A549 (cell line): Measurements from ENCODE around the gene MBNL1.

ENCODE experiments used
- EP300 ChIP-seq, 2 experiments: fragments of >200 bp; sonication (Bioruptor Twin); formaldehyde crosslinking; IDR thresholded peaks; 2 replicates in 1 of 2; 3 replicates in 1 of 2; pipeline ENCODE4 v1.6.1; 2016 to 2017
- JUN ChIP-seq, 2 experiments: fragments of >200 bp; sonication (Bioruptor Twin); formaldehyde crosslinking; IDR thresholded peaks; 2 replicates in 1 of 2; 3 replicates in 1 of 2; pipeline ENCODE4 v1.6.1; 2016 to 2017
- KDM5A ChIP-seq: fragments of 200-600 bp; sonication (generic); IDR thresholded peaks from 2 replicates; pipeline ENCODE4 v1.6.1; 2016; ENCODE audit warnings: antibody characterized with exemption, mild to moderate bottlenecking
- NR3C1 ChIP-seq: fragments of >200 bp; sonication (Bioruptor Twin); formaldehyde crosslinking; IDR thresholded peaks from 3 replicates; pipeline ENCODE4 v1.6.1; 2017
- POLR2A ChIP-seq: IDR thresholded peaks from 2 replicates; pipeline ENCODE4 v1.6.1; 2012; ENCODE audit warnings: mild to moderate bottlenecking, low read length
- RFX5 ChIP-seq: fragments of 450-650 bp; IDR thresholded peaks from 2 replicates; pipeline ENCODE4 v1.7.1; 2014; ENCODE audit warnings: antibody characterized with exemption, mild to moderate bottlenecking, moderate library complexity
- RNF2 ChIP-seq: fragments of 200-600 bp; sonication (generic); IDR thresholded peaks from 2 replicates; pipeline ENCODE4 v1.6.1; 2016; ENCODE audit warnings: low read depth, mild to moderate bottlenecking, antibody characterized with exemption, moderate library complexity, borderline replicate concordance
- ZFP36 ChIP-seq: fragments of 450-650 bp; IDR thresholded peaks from 2 replicates; pipeline ENCODE4 v1.6.1; 2014; ENCODE audit warnings: borderline replicate concordance; ENCODE audit not compliant: partially characterized antibody
- ZNF302 ChIP-seq: fragments of 250-450 bp; sonication (Bioruptor Pico); IDR thresholded peaks from 2 replicates; pipeline ENCODE4 v1.9.0; 2021; ENCODE audit warnings: inconsistent platforms, mild to moderate bottlenecking, moderate library complexity
- TF ChIP-seq, protein P1 (sequence below): fragments of >200 bp; sonication (Bioruptor Twin); formaldehyde crosslinking; IDR thresholded peaks from 3 replicates; pipeline ENCODE4 v1.5.1; 2016

DNA sequence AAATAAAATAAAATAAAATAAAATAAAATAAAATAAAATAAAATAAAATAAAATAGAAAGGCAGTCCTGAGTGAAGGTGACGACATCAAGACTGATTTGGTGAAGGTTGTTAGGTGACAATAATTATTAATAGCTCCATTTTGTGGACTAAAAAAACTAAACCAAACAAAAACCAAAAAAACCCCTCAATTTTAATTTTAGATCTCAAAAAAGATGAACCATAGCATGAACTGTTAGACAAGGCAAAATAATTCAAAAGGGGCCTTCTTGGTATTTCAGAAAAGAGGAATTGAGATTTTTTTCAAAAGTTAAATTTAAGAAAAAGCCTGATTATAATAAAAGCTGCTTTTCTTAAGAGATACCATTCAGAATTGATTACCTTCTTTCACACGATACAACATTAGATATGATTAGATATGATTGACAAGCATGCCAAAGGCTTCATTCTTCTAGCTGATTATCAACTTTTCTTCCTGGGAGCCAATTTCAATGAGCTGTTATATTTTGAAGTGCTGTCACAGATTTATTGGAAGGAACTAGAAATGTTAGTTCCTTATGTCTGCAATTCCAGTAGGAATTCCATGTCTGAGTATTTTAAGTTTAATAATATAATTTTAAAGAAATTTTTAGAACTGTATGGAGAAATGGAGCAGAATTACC, 244.7 kb downstream of the MBNL1 start:
- TF ChIP-seq POLR2A (no peak), RFX5 (no peak), EP300 (IDR thresholded peaks at IDR 0.05) (no peak), JUN (IDR thresholded peaks at IDR 0.05) (no peak), ZFP36 (no peak), KDM5A (no peak), NR3C1 (no peak), ZNF302 (CRISPR knock-in tag) (no peak), RNF2 (no peak)
- TF ChIP-seq, protein P1, sequence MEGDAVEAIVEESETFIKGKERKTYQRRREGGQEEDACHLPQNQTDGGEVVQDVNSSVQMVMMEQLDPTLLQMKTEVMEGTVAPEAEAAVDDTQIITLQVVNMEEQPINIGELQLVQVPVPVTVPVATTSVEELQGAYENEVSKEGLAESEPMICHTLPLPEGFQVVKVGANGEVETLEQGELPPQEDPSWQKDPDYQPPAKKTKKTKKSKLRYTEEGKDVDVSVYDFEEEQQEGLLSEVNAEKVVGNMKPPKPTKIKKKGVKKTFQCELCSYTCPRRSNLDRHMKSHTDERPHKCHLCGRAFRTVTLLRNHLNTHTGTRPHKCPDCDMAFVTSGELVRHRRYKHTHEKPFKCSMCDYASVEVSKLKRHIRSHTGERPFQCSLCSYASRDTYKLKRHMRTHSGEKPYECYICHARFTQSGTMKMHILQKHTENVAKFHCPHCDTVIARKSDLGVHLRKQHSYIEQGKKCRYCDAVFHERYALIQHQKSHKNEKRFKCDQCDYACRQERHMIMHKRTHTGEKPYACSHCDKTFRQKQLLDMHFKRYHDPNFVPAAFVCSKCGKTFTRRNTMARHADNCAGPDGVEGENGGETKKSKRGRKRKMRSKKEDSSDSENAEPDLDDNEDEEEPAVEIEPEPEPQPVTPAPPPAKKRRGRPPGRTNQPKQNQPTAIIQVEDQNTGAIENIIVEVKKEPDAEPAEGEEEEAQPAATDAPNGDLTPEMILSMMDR: no peak
